ENCODE data around the gene MTARC2.

DNA sequence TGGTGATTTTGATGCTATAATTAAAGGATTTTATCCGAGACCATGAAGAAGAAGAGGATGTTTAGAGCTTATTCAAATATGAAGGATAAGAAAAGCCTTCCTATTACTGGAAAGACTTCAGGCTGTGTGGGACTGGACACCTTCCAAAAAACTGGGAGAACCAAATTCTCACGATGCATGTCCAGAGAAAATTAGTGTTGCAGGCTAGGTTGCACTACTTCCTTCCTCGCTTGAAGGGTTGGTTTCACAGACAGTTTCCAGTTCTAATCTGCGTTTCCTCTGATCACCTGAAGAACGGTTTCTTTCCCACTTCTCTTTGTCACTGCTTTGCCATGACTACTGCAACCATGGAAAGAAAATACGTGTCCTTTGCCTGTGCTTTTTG lies 2.0 kb downstream of the MTARC2 start:
- TF ChIP-seq, protein P1, sequence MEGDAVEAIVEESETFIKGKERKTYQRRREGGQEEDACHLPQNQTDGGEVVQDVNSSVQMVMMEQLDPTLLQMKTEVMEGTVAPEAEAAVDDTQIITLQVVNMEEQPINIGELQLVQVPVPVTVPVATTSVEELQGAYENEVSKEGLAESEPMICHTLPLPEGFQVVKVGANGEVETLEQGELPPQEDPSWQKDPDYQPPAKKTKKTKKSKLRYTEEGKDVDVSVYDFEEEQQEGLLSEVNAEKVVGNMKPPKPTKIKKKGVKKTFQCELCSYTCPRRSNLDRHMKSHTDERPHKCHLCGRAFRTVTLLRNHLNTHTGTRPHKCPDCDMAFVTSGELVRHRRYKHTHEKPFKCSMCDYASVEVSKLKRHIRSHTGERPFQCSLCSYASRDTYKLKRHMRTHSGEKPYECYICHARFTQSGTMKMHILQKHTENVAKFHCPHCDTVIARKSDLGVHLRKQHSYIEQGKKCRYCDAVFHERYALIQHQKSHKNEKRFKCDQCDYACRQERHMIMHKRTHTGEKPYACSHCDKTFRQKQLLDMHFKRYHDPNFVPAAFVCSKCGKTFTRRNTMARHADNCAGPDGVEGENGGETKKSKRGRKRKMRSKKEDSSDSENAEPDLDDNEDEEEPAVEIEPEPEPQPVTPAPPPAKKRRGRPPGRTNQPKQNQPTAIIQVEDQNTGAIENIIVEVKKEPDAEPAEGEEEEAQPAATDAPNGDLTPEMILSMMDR (IDR thresholded peaks at IDR 0.05), result no peak
- TF ChIP-seq POLR2A (IDR thresholded peaks at IDR 0.05), result no peak

All from right lobe of liver (tissue), 4 donors.